DMS53 treated with DMSO at 0.1 percent for 48 hours (cell line): ENCODE results near the gene SIAE.

Source experiments
- DNase-seq: peaks from one replicate; lab custom pipeline; 2025; ENCODE audit not compliant: unreplicated experiment; lab: John Stamatoyannopoulos, UW

Gene SIAE

DNA sequence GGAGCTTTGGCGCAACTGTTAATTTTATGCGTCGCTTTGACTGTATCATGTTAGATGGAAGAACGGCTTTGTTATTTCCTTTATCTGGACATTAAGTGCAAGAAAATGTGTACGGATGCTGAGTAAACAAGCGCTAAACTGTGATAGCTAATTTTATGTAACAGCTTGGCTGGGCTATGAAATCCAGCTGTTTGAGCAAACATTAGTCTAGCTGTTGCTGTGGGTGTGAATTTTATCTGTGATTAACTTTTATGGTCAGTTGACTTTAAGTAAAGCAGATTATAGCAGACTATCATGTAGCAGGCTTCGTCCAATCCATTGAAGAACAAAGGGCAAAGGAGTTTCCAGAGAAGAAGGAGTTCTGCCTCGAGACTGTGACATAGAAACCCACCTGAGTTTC is 89.8 kb downstream of the SIAE start:
- no peak for DNase-seq
